AG09319 (cell line): ENCODE data around the gene MED14.
"Not testable (repeated sequence)": the region's sequence is repeated elsewhere in the genome, so short reads cannot be mapped to it uniquely, and the experiment has no call there.

ENCODE experiments used
- DNase-seq: peaks from one replicate; pipeline ENCODE4 v3.0.0-alpha.2; 2010; ENCODE audit warnings: low read depth; ENCODE audit errors: extremely low read depth
- TF ChIP-seq, protein P1 (sequence below): IDR thresholded peaks from 2 replicates; pipeline ENCODE4 v1.5.1; 2011; ENCODE audit warnings: low read depth, mild to moderate bottlenecking, inconsistent platforms, low read length, moderate library complexity

MED14 gene

DNA sequence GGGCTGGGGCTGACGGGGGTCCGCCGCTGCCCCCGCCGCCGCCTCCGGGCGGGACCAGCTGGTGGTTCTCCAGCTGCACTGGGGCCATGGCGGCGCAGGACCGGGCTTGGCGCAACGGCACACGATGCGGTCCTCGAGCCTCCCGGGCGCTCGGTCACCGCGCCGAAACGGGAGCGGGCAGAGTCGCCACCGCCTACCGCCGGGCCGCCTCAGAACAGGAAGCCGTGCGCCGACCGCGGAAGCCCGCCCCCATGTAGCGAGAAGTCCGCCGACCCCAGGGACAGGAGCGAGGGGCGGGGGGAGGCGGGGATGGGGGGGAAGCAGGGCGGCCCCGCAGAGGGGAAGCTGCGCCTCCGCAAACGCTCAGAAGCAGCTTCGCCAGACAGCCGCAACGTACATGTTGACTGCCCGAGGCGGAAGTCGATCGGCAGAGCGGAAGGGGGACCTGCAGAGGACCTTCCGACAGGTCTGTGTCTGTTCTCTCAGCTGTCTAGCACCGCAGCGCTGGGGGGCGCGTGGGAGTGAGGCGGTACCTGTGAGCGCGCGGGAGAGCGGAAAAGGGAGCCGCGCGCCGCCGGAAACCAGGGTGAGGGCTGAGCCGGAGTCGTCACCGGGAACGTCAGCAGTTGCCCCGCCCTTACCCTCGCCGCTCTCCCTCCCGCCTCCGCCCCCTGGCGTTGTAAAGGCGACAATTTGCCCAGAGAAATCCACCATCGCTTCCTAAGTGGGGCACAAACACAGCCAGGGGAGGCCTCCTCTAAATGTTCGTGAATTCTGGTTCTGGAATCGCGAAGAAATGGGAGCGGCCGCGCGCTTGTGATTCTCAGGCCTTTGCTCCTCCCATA, at the start of gene MED14:
MED14 (minus strand) TSS at position 218 of the 845 bp plus-strand sequence; CDS start at position 88, 130 bp downstream.
- DNase-seq: peak; percentile 62

DNA sequence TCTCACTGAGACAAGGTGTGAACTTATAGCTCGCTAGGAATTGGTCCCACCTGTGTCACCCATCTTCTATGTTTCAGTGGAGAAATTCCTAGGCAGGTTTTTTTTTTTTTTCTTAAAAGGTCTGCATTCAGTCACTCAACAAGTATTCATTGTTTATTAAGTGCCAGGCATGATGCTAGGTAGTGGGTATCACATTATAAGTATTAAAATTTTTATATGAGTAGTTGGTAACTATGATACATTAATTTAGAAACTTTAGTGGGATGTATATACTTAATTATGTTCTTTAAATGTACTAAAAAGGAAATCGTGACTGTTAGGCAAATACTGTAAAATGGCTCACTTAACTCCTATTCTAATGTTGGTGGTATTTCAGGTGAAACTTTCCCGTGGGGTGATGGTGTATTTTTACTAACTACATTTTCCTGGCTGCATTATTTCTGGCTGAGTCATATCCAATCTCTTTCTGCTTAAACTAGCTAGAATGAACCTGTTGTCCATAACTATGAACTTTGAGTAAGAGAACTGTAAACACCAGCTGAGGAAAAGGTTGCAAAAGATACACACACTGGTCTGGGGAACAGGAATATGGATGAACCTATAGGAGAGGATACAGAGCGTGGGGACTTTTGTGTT, 49.3 kb upstream of the MED14 start:
- TF ChIP-seq, protein P1, sequence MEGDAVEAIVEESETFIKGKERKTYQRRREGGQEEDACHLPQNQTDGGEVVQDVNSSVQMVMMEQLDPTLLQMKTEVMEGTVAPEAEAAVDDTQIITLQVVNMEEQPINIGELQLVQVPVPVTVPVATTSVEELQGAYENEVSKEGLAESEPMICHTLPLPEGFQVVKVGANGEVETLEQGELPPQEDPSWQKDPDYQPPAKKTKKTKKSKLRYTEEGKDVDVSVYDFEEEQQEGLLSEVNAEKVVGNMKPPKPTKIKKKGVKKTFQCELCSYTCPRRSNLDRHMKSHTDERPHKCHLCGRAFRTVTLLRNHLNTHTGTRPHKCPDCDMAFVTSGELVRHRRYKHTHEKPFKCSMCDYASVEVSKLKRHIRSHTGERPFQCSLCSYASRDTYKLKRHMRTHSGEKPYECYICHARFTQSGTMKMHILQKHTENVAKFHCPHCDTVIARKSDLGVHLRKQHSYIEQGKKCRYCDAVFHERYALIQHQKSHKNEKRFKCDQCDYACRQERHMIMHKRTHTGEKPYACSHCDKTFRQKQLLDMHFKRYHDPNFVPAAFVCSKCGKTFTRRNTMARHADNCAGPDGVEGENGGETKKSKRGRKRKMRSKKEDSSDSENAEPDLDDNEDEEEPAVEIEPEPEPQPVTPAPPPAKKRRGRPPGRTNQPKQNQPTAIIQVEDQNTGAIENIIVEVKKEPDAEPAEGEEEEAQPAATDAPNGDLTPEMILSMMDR: no peak

More for the DNA sequence above, at the start of gene MED14:
- TF ChIP-seq, protein P1: peak; percentile 57

GRCh38 chrX:40782644-40783259, 47.4 kb upstream of the MED14 start:
- not testable (repeated sequence) for DNase-seq

More for the DNA sequence above, 49.3 kb upstream of the MED14 start:
- no peak for DNase-seq

- DNase-seq: no peak
- TF ChIP-seq, protein P1: no peak
These were observed 45.6 kb upstream of the MED14 start for GRCh38 chrX:40780951-40781350.

GRCh38 chrX:40780082-40780481, 44.7 kb upstream of the MED14 start:
- DNase-seq: no peak
- TF ChIP-seq, protein P1: no peak

GRCh38 chrX:40778861-40779575, 43.7 kb upstream of the MED14 start:
- no peak for DNase-seq

DNA sequence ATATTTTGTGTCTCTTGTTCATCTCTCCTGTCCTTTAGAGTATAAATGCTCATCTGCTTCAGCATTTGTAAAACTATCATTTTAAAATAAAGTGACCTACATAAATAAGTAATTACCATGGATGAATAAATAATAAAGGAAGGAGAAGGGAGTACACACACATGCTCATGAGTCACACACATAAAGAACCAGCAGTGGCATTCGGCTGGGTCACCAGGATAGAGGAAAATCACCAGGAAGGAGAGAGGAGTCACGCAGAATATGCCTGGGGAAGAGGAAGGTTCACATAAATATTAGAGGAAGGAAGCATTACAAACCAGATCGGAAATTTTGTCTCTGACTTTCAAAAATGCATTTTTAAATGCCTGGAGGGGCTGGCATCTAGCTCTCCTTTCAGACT, 38.5 kb upstream of the MED14 start:
- TF ChIP-seq, protein P1: no peak
- DNase-seq: no peak

More at GRCh38 chrX:40778861-40779575, 43.7 kb upstream of the MED14 start:
- TF ChIP-seq, protein P1: no peak
